ENCODE data around the gene FAM229A. TPM values are rescaled to one million over a fixed set of nuclear protein-coding genes. Genes with fewer than 3 reads are reported as not detected.
A peak's percentile ranks its signal among the peaks of the same experiment; 100 is the strongest.
"Not testable (repeated sequence)": the region's sequence is repeated elsewhere in the genome, so short reads cannot be mapped to it uniquely, and the experiment has no call there.

The FAM229A gene
- total and polyA plus RNA-seq, 9 of the 15 experiments (the other 6 are each of a cell fraction or from before 2014, with no cell fraction given): 0.04 to 21.6 (median 7.4) TPM

DNA sequence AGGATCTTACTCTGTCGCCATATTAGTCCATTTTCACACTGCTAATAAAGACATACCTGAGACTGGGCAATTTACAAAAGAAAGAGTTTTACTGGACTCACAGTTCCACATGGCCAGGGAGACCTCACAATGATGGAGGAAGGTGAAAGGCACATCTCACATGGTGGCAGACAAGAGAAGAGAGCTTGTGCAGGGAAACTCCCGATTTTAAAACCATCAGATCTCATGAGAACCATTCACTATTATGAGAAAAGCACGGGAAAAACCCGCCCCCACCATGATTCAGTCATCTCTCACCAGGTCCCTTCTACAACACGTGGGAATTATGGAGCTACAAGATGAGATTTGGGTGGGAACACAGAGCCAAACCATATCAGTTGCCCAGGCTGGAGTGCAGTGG lies 34.2 kb upstream of the FAM229A start:
- WGBS (ENCODE audit: insufficient coverage, low coverage, missing lambda C conversion rate): 75% methylated on average over 5 of the region's 5 CpGs
- H3K9me1 ChIP-seq (ENCODE audit: control insufficient read depth, insufficient read depth, low read length); H2AFZ ChIP-seq (ENCODE audit: low read depth, low read length); H3K4me2 ChIP-seq (ENCODE audit: insufficient read depth, low read length); ATAC-seq; FAIRE-seq; in situ Hi-C loops (cut with MboI); H3K27me3 ChIP-seq (ENCODE audit: control insufficient read depth in 2 of 2, insufficient read depth in 2 of 2, low read length in 2 of 2); H4K20me1 ChIP-seq (replicated peaks; ENCODE audit: control insufficient read depth, insufficient read depth, low read length); intact Hi-C loops (cut with micrococcal nuclease); CTCF ChIA-PET (ENCODE audit: low intra/inter-chr PET ratio); BruUV-seq (replicated peaks); POLR2A ChIA-PET; H3K9ac ChIP-seq (ENCODE audit: insufficient read depth in 1 of 2, low read depth in 2 of 2, low read length in 2 of 2); DNase-seq (ENCODE audit: extremely low read depth in 1 of 4, low spot score in 3 of 4); H3K4me3 ChIP-seq; H3K9me3 ChIP-seq (replicated peaks; ENCODE audit: control insufficient read depth, insufficient read depth, low read depth, low read length); H3K27ac ChIP-seq (ENCODE audit: extremely low read depth, low read depth, low read length): not testable (repeated sequence)
- TF ChIP-seq CBX3 (IDR thresholded peaks at IDR 0.05; ENCODE audit: borderline replicate concordance in 1 of 2, low read length in 2 of 2): peak in 1 of 2 experiments; percentile 90; a peak in 1 of 3 replicates
- peak; percentile 41 for TF ChIP-seq ZFP36 (IDR thresholded peaks at IDR 0.05; ENCODE audit: low read depth, low read length, partially characterized antibody)
- TF ChIP-seq ZNF280A (IDR thresholded peaks at IDR 0.05; ENCODE audit: low read depth, partially characterized antibody): peak; percentile 77
- TF ChIP-seq TRIM28 (IDR thresholded peaks at IDR 0.05): peak; percentile 70; the same call in 1 of the 2 replicates
- Histone ChIP-seq H3K4me1 (replicated peaks in 1 of 2; ENCODE audit: control insufficient read depth in 2 of 2, insufficient read depth in 2 of 2, low read length in 2 of 2) (peaks cover 35 to 41% of the 10 kb centered on the region in 2 experiments), H3K79me2 (ENCODE audit: control insufficient read depth, insufficient read depth, low read length) (peaks cover 37% of the 10 kb centered on the region), H3K36me3 (ENCODE audit: control insufficient read depth, insufficient read depth, low read length) (peaks cover 18% of the 10 kb centered on the region)

Data from K562 (cell line).